Measurements from ENCODE around the gene CRYGD.
"Not testable (repeated sequence)": the region's sequence is repeated elsewhere in the genome, so short reads cannot be mapped to it uniquely, and the experiment has no call there.

CRYGD gene

GRCh38 chr2:208124013-208124715 lies at the start of gene CRYGD:
CRYGD (minus strand) TSS chr2:208124524; CDS start chr2:208124473, 51 bp downstream.
- not testable (repeated sequence) for DNase-seq

DNA sequence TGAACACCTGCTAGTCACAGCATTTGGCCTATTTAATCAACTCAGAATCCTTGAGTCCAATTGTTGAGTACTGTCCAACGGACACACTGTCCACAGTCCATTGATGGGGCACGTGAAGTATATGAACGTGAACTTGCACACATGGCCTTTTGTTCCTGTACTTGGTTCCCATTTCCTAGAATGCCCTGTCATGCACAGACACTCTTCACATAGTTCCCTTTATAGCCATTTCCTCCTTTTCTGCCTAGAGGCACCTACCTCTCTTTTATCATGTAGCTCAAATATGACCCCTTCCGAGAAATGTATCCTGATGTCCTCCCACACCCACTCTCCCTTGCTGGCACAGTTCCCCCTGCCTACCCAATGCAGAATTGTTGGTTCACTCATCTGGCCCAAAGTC lies 47.8 kb upstream of the CRYGD start:
- DNase-seq, result no peak

DNA sequence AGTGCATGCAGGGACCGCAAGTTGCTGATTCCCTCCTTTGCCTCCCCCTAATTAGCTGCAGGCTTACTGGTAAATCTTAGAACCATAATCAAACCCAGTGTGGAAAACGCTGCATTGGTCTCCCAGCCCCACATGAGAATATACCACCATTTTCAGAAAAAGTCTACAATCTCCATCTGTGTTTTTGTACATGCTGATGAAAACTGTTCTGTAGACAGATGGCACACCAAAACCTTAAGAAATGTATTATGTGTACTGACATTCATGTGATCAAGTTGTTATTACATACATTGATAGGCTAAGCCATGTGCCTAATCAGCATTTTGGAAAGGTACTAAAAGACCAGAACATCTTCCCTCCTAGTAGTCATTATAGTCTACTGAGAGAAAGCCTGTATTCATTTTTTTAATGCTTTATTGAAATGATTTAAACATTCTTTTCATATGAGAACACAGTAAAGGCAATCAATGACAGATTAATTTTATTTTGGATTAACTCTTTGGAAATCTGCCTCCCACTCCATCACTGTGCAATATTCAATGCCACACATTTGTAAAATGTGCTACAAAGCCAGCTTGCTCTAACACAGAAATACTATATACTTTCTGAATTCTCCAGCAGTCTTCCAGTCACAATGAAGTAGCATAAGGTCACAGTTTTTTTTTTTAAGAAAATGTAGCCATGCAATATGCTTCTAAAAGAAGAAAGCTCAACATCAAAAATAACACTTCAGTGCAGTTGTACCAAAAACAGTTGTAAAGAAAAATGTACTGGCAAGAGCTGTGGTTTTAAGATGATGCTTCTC lies 40.8 kb upstream of the CRYGD start:
- DNase-seq, result no peak

- DNase-seq, result no peak
Observed at GRCh38 chr2:208163489-208163888, 39.2 kb upstream of the CRYGD start, which contains the start of gene CRYGA. CRYGA (minus strand) TSS chr2:208163589; CDS start chr2:208163556, 33 bp downstream.

DNA sequence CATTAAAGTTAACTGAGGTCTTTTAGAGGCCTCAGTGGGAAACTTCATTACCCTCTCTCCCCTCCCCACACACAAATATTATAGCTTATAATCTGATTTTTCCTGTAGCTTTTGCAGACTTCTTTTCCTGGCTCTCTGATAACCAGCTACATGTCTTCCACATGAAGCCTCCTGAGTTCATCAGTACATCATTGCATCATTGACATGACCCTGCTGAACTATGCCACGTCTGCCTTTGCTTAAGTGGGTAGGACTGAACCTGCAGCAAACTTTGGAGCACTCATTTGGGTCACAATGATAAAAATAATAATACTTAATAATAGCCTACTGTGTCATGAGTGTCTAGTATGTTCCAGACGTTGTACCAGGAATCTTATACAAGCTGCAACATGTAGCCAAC lies 32.1 kb upstream of the CRYGD start:
- no peak for DNase-seq

- no peak for DNase-seq
Observed at GRCh38 chr2:208153156-208153555, 28.8 kb upstream of the CRYGD start.

GRCh38 chr2:208150956-208151355 lies 26.6 kb upstream of the CRYGD start:
- DNase-seq, result no peak

DNA sequence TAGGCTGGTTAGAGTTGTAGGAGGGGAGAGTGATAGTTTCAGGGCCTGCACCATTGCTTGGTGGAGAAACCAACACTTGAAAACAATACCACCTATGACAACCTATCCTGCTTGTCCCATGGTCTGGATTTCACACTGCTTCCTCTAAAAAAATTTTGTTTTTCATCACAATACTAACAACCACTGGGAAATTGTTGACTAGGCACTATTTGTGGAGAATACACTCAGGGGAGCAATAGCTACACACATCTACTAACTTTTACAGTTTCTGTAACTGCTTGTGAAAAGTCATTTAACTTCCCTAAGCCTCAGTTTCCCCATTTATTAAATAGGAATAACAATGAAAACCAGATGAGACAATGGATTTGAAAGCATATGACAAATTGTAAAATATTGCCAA lies 25.8 kb upstream of the CRYGD start:
- DNase-seq, result no peak

- no peak for DNase-seq
Observed at GRCh38 chr2:208148803-208149202, 24.5 kb upstream of the CRYGD start.

DNA sequence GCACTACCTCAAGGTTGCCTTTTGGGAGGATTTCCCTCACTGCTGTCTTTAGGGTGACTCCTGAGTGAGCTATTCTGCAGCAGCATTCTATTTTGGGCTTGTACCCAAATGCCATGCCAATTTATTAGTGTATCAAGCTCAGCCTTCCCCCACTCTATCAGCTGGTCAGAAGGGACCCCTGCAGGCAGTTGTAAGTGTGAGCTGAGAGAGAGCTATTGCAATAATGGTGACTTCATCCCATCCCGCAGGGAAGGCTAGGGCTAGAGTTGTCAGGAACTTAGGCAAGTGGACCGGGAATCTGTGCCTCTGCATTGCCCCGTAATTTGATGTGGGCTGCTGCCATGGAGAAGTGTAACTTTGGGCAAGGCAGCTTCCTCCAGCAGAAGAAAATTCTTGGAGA lies 23.4 kb upstream of the CRYGD start:
- no peak for DNase-seq

GRCh38 chr2:208147008-208147407 lies 22.7 kb upstream of the CRYGD start:
- no peak for DNase-seq

DNA sequence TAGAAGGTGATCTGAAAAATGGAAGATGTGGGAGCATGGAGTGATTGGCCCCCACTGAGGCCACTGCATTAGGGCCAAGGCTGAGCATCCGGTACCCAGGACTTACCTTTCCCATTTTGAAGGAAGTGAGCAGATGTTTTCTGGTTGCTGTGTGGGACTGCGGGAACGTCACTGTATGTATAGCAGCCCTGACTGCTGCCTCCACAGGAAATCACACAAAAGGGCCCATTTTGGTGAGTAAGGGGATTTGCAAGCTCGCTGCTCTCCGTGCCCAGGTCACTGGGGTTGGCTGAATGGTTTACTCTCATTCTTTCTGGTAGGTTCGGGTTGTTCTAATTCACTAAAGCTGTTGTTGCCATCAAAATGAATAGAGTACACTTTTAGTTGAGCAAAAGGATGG lies 21.7 kb upstream of the CRYGD start, which contains the start of gene CRYGB:
Gene CRYGB (minus strand): TSS at position 153 of the 400 bp plus-strand sequence. CDS start 38 bp downstream, at position 115.
- DNase-seq, result no peak

DNA sequence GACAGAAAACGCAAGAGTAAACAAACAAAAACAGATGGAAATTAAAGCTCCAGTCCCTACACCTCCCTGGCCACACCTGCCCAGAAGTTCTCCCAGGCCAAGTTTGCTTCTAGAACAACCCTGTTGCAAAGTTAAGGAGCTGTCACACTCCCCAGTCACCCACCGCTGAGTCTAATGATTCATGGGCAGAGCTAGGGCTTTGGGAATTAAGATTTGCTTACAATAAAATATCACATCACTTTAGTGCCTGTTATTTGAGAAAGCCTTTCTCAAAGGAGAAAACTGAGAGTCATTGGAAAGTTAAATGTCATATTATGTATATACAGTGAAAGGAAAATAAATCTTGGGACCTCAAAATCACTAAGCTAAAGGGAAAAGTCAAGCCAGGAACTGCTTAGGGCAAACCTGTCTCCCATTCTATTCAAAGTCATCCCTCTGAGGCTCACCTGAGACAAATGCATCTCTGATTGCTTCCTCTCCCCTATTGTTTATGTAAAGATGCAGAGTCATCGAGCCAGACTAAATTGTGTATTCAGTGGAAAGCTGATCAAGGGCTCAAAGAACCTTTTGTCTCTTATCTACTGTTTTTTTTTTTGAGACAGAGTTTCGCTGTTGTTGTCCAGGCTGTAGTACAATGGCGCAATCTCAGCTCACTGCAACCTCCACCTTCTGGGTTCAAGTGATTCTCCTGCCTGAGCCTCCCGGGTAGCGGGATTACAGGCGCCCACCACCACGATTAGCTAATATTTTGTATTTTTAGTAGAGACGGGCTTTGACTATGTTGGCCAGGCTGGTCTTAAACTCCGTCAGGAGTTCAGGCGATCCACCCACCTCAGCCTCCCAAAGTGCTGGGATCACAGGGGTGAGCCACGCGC lies 18.8 kb upstream of the CRYGD start:
- no peak for DNase-seq

DNA sequence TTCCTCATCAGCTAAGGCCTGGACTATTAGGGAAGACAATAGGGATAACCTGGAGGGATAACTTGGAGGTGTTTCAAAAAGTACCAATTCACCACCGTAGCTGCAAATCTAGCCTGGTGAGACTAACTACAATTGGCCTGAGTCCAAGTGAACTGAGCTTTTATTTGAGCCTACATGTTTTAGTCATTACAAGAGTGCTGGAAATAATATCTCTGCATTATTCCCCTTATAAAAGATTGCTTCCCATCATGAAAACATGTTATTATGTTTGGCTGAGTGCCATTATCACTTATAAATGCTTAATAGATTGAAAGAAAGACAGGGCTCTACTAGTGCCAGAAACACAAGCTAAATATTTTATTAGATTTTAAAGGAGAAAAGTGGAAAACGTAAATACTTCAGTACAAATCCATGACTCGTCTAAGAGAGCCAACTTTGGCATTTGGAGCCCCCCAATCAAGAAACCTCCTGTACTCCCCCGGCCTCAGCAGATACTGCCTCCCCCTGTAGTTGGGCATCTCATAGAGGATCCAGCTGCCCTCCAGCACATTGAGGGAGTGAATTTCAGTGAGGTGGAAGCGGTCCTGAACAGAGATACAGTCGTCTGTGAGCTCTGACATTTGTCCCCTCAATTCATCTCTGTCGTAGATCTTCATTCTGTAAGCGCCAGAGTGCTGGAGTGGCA lies 18.1 kb upstream of the CRYGD start:
- DNase-seq, result peak; percentile 14

DNA sequence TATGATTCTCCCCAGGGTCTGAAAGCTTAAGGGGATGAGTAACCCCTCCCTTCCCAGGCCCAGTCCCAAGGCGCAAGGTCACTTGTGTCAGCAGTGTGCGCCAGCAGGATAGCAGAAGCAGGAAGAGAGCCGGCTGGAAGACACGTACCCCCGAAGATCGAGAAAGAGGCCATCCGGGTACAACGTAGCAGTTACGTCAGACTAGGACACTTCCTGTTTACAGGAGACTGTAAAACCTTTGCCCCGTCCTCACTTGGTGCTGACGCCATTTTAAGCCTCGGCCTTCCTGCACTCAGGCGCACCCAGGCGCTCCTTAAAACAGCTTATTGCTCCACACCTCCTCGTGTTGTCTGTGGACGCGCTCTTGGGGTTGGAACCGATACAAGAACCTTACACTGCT lies 15.1 kb upstream of the CRYGD start:
- DNase-seq, result no peak

DNA sequence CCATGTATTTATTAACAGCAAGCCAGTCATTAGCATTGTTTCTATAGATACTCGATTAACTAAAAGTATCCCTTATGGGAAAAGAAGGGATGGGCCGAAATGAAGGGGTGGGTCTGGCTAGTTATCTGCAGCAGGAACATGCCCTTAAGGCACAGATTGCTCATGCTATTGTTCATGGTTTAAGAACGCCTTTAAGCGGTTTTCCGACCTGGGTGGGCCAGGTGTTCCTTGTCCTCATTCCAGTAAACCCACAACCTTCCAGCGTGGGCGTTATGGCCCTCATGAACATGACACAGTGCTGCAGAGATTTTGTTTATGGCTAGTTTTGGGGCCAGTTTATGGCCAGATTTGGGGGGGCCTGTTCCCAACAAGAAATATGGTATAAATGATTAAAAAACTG lies 14.0 kb upstream of the CRYGD start:
- not testable (repeated sequence) for DNase-seq

DNA sequence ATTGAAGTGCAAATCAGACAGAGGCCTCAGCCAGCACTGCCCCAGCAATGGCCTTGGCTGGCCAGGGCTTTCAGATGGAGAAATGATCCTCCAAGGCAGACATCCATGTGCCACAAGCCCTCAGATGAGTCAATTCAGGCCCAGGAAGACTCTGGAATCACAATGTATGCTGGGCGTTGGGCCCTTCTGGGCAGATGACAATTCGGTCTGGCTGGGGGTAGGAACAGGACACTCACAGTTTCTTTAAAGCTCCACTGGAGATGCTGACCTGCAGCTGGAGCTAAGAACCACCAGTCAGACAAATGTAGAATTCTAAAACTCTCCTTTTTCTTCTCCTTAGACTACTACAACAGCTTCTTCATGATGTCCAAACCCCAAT lies 12.4 kb upstream of the CRYGD start:
- DNase-seq, result no peak

DNA sequence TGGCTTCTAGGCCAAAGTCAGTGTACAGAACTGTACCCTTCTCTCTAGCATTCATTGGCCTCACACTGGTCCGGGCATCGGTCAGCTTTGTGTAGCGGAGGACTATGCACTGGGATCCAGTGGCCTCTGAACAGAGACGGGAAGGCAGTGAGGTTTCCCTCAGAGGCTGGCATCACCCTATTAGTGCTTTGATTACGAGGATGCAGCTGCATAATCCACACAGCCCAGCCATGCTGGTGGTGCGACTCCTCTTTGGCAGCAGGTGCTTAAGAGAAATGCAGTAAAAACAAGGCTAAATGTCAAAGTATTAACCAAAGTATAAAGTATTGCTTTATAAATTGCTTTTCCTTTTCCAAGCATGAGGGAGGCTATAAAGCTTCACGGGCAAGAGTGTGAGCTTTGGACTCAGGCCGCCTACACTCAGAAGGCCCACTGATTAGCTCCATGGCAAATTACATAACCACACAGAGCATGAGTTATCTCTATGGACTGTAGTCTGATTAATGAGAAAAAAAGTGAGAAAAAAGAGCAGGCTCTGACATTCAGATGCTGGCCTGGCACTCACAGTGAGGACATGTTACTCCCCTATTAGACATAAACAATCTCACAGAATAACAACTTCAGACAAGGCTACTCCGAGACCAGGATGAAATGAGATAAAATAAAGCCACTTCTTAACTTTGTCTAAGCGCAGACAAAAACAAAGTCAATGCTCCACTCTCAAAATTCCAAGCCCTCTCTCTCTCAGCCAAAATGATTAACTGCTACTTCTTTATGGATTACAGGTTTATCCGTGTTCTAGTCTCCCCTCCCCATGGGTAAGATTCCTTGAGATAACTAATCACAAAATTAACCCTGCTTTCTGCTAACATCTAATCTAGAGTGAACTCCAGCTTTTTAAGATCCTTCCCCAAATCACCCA lies 11.7 kb upstream of the CRYGD start:
- no peak for DNase-seq

DNA sequence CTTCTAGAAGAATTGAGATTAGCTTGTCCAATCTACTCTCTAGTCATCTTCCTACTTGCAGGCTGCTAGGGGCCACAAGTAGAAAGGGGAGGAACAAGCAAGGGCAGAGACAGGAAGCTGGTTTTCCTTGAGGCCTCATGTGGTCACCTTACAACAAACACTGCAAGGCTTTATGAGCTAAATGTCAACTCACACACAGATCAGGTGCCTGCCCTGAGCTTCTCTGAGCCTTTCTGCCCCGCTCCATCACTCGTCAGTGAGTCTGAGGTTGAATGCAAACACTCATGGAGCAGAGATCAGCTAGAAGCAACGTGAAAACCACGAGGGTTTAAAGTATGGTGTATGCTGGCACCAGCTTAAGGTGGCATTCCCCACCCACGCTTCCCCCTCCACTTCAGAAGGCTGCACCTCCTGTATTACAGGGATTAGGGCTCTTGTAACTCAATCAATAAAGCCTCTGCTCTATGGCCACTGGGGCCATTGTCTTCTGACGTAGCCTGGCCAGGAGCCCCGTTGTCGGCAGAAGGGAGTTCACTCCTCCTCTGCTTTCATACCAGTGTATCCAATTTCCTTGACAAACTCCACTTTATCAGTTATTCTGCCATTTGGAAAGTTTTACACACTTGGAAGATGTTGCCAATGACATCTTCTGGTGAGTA lies 10.7 kb upstream of the CRYGD start:
- DNase-seq, result no peak

GRCh38 chr2:208130712-208131110 lies 6.4 kb upstream of the CRYGD start:
- DNase-seq, result no peak
